Activated T-helper 17 cell treated with anti-CD3 and anti-CD28 coated beads, Interleukin-2, amount 50 U/mL, for 72 hours (primary cell): Measurements from ENCODE around the gene ODC1. TPM values are rescaled to one million over a fixed set of nuclear protein-coding genes. Genes with fewer than 3 reads are reported as not detected.

Experiments
- ATAC-seq: fragments of 150-1000 bp; cut with Tn5 transposase; replicated peaks from 2 replicates; pipeline ENCODE4 v1.10.0; 2021; ENCODE audit warnings: mild to moderate bottlenecking, moderate library complexity
- H3K27ac Mint-ChIP-seq: one replicate; pipeline ENCODE4 v1.8.0; 2022; ENCODE audit warnings: mixed read lengths
- H3K27me3 Mint-ChIP-seq: one replicate; pipeline ENCODE4 v1.8.0; 2022; ENCODE audit warnings: mixed read lengths
- H3K36me3 Mint-ChIP-seq: one replicate; pipeline ENCODE4 v1.8.0; 2022; ENCODE audit warnings: low read depth, mild to moderate bottlenecking, mixed read lengths
- H3K4me1 Mint-ChIP-seq: one replicate; pipeline ENCODE4 v1.8.0; 2022; ENCODE audit warnings: mixed read lengths
- H3K4me3 Mint-ChIP-seq: one replicate; pipeline ENCODE4 v1.8.0; 2022; ENCODE audit warnings: mild to moderate bottlenecking, mixed read lengths
- H3K9me3 Mint-ChIP-seq: one replicate; pipeline ENCODE4 v1.8.0; 2022; ENCODE audit warnings: mixed read lengths
- total RNA-seq, 2 donors: library from RNA; stranded (reverse); gene quantifications; one replicate each; pipeline ENCODE4 v1.2.3, GENCODE V29; 2022

The ODC1 gene
- total RNA-seq, 2 donors from 2014 or later: 60.3 to 180 TPM

GRCh38 chr2:10428355-10428754, 19.8 kb downstream of the ODC1 start:
- Mint-ChIP-seq H3K36me3 (peaks cover 34% of the 10 kb centered on the region), H3K9me3 (no peaks in the 10 kb centered on the region), H3K4me3 (no peak overlapping the region), H3K27ac (peak overlapping the region; percentile 79), H3K4me1 (peaks cover 4% of the 10 kb centered on the region), H3K27me3 (peaks cover 4% of the 10 kb centered on the region)
- no peak for ATAC-seq

- Mint-ChIP-seq H3K27ac (peak overlapping the region; percentile 59), H3K27me3 (no peaks in the 10 kb centered on the region), H3K4me1 (no peaks in the 10 kb centered on the region), H3K9me3 (no peaks in the 10 kb centered on the region), H3K4me3 (no peak overlapping the region), H3K36me3 (peaks cover 42% of the 10 kb centered on the region)
- ATAC-seq: no peak
Observed at GRCh38 chr2:10427618-10427949, 20.5 kb downstream of the ODC1 start.

- H3K4me3 Mint-ChIP-seq: no peak overlapping the region
- peaks cover 48% of the 10 kb centered on the region for H3K36me3 Mint-ChIP-seq
- no peaks in the 10 kb centered on the region for H3K4me1 Mint-ChIP-seq
- no peaks in the 10 kb centered on the region for H3K9me3 Mint-ChIP-seq
- H3K27me3 Mint-ChIP-seq: no peaks in the 10 kb centered on the region
- no peak for ATAC-seq
- H3K27ac Mint-ChIP-seq: peak overlapping the region; percentile 59
Observed at GRCh38 chr2:10426726-10427617, 21.2 kb downstream of the ODC1 start.

GRCh38 chr2:10425699-10426098, 22.4 kb downstream of the ODC1 start:
- H3K4me3 Mint-ChIP-seq: no peak overlapping the region
- no peaks in the 10 kb centered on the region for H3K27me3 Mint-ChIP-seq
- peak; percentile 5 for ATAC-seq
- H3K9me3 Mint-ChIP-seq: no peaks in the 10 kb centered on the region
- H3K4me1 Mint-ChIP-seq: no peaks in the 10 kb centered on the region
- no peak overlapping the region for H3K27ac Mint-ChIP-seq
- H3K36me3 Mint-ChIP-seq: peaks cover 61% of the 10 kb centered on the region

- peaks cover 68% of the 10 kb centered on the region for H3K36me3 Mint-ChIP-seq
Observed at GRCh38 chr2:10424916-10425505, 23.1 kb downstream of the ODC1 start.

GRCh38 chr2:10424051-10424450, 24.1 kb downstream of the ODC1 start:
- Mint-ChIP-seq H3K27me3 (no peaks in the 10 kb centered on the region), H3K9me3 (no peaks in the 10 kb centered on the region), H3K36me3 (peaks cover 77% of the 10 kb centered on the region), H3K27ac (no peak overlapping the region), H3K4me3 (no peak overlapping the region), H3K4me1 (no peaks in the 10 kb centered on the region)
- no peak for ATAC-seq

More at GRCh38 chr2:10424916-10425505, 23.1 kb downstream of the ODC1 start:
- Mint-ChIP-seq H3K27me3 (no peaks in the 10 kb centered on the region), H3K27ac (no peak overlapping the region), H3K4me3 (no peak overlapping the region), H3K4me1 (no peaks in the 10 kb centered on the region), H3K9me3 (no peaks in the 10 kb centered on the region)
- peak; percentile 7 for ATAC-seq

GRCh38 chr2:10423400-10423774, 24.7 kb downstream of the ODC1 start:
- no peaks in the 10 kb centered on the region for H3K4me1 Mint-ChIP-seq
- peaks cover 84% of the 10 kb centered on the region for H3K36me3 Mint-ChIP-seq
- H3K27me3 Mint-ChIP-seq: no peaks in the 10 kb centered on the region
- H3K27ac Mint-ChIP-seq: no peak overlapping the region
- ATAC-seq: no peak
- no peaks in the 10 kb centered on the region for H3K9me3 Mint-ChIP-seq
- H3K4me3 Mint-ChIP-seq: no peak overlapping the region

GRCh38 chr2:10422732-10423399, 25.3 kb downstream of the ODC1 start:
- Mint-ChIP-seq H3K36me3 (peaks cover 86% of the 10 kb centered on the region), H3K27ac (no peak overlapping the region), H3K4me3 (no peak overlapping the region), H3K9me3 (no peaks in the 10 kb centered on the region), H3K27me3 (no peaks in the 10 kb centered on the region), H3K4me1 (no peaks in the 10 kb centered on the region)
- no peak for ATAC-seq

- ATAC-seq: no peak
- H3K9me3 Mint-ChIP-seq: no peaks in the 10 kb centered on the region
- H3K4me3 Mint-ChIP-seq: no peak overlapping the region
- H3K27me3 Mint-ChIP-seq: no peaks in the 10 kb centered on the region
- peaks cover 80% of the 10 kb centered on the region for H3K36me3 Mint-ChIP-seq
- no peaks in the 10 kb centered on the region for H3K4me1 Mint-ChIP-seq
- no peak overlapping the region for H3K27ac Mint-ChIP-seq
Observed at GRCh38 chr2:10422251-10422650, 25.9 kb downstream of the ODC1 start.

- Mint-ChIP-seq H3K27me3 (no peaks in the 10 kb centered on the region), H3K4me1 (no peaks in the 10 kb centered on the region), H3K36me3 (peaks cover 70% of the 10 kb centered on the region), H3K4me3 (no peak overlapping the region), H3K9me3 (no peaks in the 10 kb centered on the region), H3K27ac (no peak overlapping the region)
- ATAC-seq: no peak
Observed at GRCh38 chr2:10419553-10420257, 28.4 kb downstream of the ODC1 start.

GRCh38 chr2:10417551-10418335, 30.4 kb downstream of the ODC1 start:
- Mint-ChIP-seq H3K27ac (no peak overlapping the region), H3K27me3 (no peaks in the 10 kb centered on the region)
- ATAC-seq: no peak

GRCh38 chr2:10415640-10416039, 32.5 kb downstream of the ODC1 start:
- Mint-ChIP-seq H3K9me3 (no peaks in the 10 kb centered on the region), H3K27me3 (no peaks in the 10 kb centered on the region), H3K27ac (no peak overlapping the region), H3K36me3 (peaks cover 47% of the 10 kb centered on the region), H3K4me1 (peaks cover 6% of the 10 kb centered on the region), H3K4me3 (no peak overlapping the region)
- no peak for ATAC-seq

More at GRCh38 chr2:10417551-10418335, 30.4 kb downstream of the ODC1 start:
- Mint-ChIP-seq H3K9me3 (no peaks in the 10 kb centered on the region), H3K36me3 (peaks cover 54% of the 10 kb centered on the region), H3K4me3 (no peak overlapping the region), H3K4me1 (peaks cover 2% of the 10 kb centered on the region)

GRCh38 chr2:10415048-10415447, 33.1 kb downstream of the ODC1 start:
- no peak overlapping the region for H3K27ac Mint-ChIP-seq
- no peak overlapping the region for H3K4me3 Mint-ChIP-seq
- H3K27me3 Mint-ChIP-seq: no peaks in the 10 kb centered on the region
- no peaks in the 10 kb centered on the region for H3K9me3 Mint-ChIP-seq
- no peak for ATAC-seq
- H3K36me3 Mint-ChIP-seq: peaks cover 47% of the 10 kb centered on the region
- peaks cover 11% of the 10 kb centered on the region for H3K4me1 Mint-ChIP-seq

GRCh38 chr2:10414591-10414990, 33.5 kb downstream of the ODC1 start:
- Mint-ChIP-seq H3K4me1 (peaks cover 12% of the 10 kb centered on the region), H3K27ac (no peak overlapping the region), H3K27me3 (no peaks in the 10 kb centered on the region), H3K4me3 (no peak overlapping the region), H3K9me3 (no peaks in the 10 kb centered on the region), H3K36me3 (peaks cover 45% of the 10 kb centered on the region)
- ATAC-seq: no peak
